GM23338 (cell line): ENCODE measurements around the gene DUXA.

Experiments
- CREB1 ChIP-seq: fragments of 250-450 bp; sonication (Bioruptor Pico); IDR thresholded peaks from 2 replicates; pipeline ENCODE4 v1.5.0; 2020; ENCODE audit warnings: low read depth, mild to moderate bottlenecking, moderate library complexity
- CTCF ChIP-seq, 2 experiments: fragments of 200-600 bp in 1 of 2; sonication (generic) in 1 of 2; conservative IDR thresholded peaks; 2 replicates each; pipeline versions ENCODE4 v1.5.1 to v1.6.1; 2016 to 2017; ENCODE audit warnings: antibody characterized with exemption in 2 of 2, low read depth in 2 of 2, mild to moderate bottlenecking in 2 of 2, moderate library complexity in 1 of 2
- ETS1 ChIP-seq: IDR thresholded peaks from 2 replicates; pipeline ENCODE4 v1.6.1; 2016; ENCODE audit warnings: antibody characterized with exemption
- EZH2 ChIP-seq: fragments of 200-600 bp; sonication (generic); IDR thresholded peaks from one replicate; pipeline ENCODE4 v1.8.0; 2017; ENCODE audit warnings: antibody characterized with exemption, mild to moderate bottlenecking, low read depth; ENCODE audit not compliant: unreplicated experiment
- EZH2phosphoT487 ChIP-seq: fragments of 200-600 bp; sonication (generic); IDR thresholded peaks from one replicate; pipeline ENCODE4 v1.8.1; 2018; ENCODE audit warnings: antibody characterized with exemption; ENCODE audit not compliant: unreplicated experiment
- JUNB ChIP-seq: IDR thresholded peaks from one replicate; pipeline ENCODE4 v1.6.1; 2016; ENCODE audit warnings: antibody characterized with exemption; ENCODE audit not compliant: unreplicated experiment
- NANOG ChIP-seq: IDR thresholded peaks from 2 replicates; pipeline ENCODE4 v1.6.1; 2016; ENCODE audit warnings: antibody characterized with exemption, borderline replicate concordance
- POLR2AphosphoS5 ChIP-seq: IDR thresholded peaks from 2 replicates; pipeline ENCODE4 v1.6.1; 2016; ENCODE audit warnings: antibody characterized with exemption, low read depth
- REST ChIP-seq: IDR thresholded peaks from one replicate; pipeline ENCODE4 v1.6.1; 2018; ENCODE audit warnings: antibody characterized with exemption; ENCODE audit not compliant: unreplicated experiment
- STAT1 ChIP-seq: IDR thresholded peaks from one replicate; pipeline ENCODE4 v1.6.1; 2016; ENCODE audit warnings: antibody characterized with exemption; ENCODE audit not compliant: unreplicated experiment
- ZNF114 ChIP-seq: fragments of 250-450 bp; sonication (Bioruptor Pico); IDR thresholded peaks from 2 replicates; pipeline ENCODE4 v1.5.0; 2020; ENCODE audit warnings: mild to moderate bottlenecking, moderate library complexity
- ZNF331 ChIP-seq: fragments of 250-450 bp; sonication (Bioruptor Pico); IDR thresholded peaks from 2 replicates; pipeline ENCODE4 v1.5.0; 2020; ENCODE audit warnings: low read depth, mild to moderate bottlenecking, moderate library complexity
- ZNF462 ChIP-seq: fragments of 250-450 bp; sonication (Bioruptor Pico); IDR thresholded peaks from 2 replicates; pipeline ENCODE4 v1.5.0; 2020; ENCODE audit warnings: mild to moderate bottlenecking, moderate library complexity

- TF ChIP-seq CTCF (conservative IDR thresholded peaks at IDR 0.05; ENCODE audit: low read depth in 2 of 2) (no peak), EZH2 (no peak), ZNF114 (CRISPR knock-in tag) (no peak), REST (no peak), POLR2AphosphoS5 (no peak), CREB1 (CRISPR knock-in tag) (no peak), EZH2phosphoT487 (no peak), STAT1 (no peak), ETS1 (no peak), ZNF462 (CRISPR knock-in tag) (no peak), ZNF331 (CRISPR knock-in tag) (no peak), NANOG (no peak), JUNB (no peak)
Measured at GRCh38 chr19:57111329-57111644, 56.0 kb downstream of the DUXA start.
